Muscle layer of colon (tissue), 2 donors: ENCODE measurements around the gene SMIM35.

Source experiments
- H3K27ac ChIP-seq: one replicate; pipeline ENCODE4 v1.7.0; 2013; ENCODE audit warnings: low read depth, mild to moderate bottlenecking, low read length, moderate library complexity
- H3K27me3 ChIP-seq, 2 donors: one replicate each; pipeline ENCODE4 v1.7.0; 2013; ENCODE audit warnings: low read length in 2 of 2, mild to moderate bottlenecking in 2 of 2; ENCODE audit not compliant: insufficient read depth in 2 of 2, control insufficient read depth in 1 of 2
- H3K36me3 ChIP-seq: one replicate; pipeline ENCODE4 v1.7.0; 2013; ENCODE audit warnings: mild to moderate bottlenecking, low read length; ENCODE audit not compliant: insufficient read depth
- H3K4me1 ChIP-seq: one replicate; pipeline ENCODE4 v1.7.0; 2013; ENCODE audit warnings: mild to moderate bottlenecking, low read length; ENCODE audit not compliant: insufficient read depth
- H3K4me3 ChIP-seq, 2 donors: one replicate each; pipeline ENCODE4 v1.7.0; 2013; ENCODE audit warnings: low read length in 2 of 2, low read depth in 1 of 2, mild to moderate bottlenecking in 1 of 2, moderate library complexity in 1 of 2
- H3K9ac ChIP-seq: one replicate; pipeline ENCODE4 v1.7.0; 2013; ENCODE audit warnings: low read length
- H3K9me3 ChIP-seq: one replicate; pipeline ENCODE4 v1.7.0; 2013; ENCODE audit warnings: mild to moderate bottlenecking, low read length
- donor health status: abdominal sarcoma.
- donor health status: Adenocarcinoma of cecum.

SMIM35 gene

DNA sequence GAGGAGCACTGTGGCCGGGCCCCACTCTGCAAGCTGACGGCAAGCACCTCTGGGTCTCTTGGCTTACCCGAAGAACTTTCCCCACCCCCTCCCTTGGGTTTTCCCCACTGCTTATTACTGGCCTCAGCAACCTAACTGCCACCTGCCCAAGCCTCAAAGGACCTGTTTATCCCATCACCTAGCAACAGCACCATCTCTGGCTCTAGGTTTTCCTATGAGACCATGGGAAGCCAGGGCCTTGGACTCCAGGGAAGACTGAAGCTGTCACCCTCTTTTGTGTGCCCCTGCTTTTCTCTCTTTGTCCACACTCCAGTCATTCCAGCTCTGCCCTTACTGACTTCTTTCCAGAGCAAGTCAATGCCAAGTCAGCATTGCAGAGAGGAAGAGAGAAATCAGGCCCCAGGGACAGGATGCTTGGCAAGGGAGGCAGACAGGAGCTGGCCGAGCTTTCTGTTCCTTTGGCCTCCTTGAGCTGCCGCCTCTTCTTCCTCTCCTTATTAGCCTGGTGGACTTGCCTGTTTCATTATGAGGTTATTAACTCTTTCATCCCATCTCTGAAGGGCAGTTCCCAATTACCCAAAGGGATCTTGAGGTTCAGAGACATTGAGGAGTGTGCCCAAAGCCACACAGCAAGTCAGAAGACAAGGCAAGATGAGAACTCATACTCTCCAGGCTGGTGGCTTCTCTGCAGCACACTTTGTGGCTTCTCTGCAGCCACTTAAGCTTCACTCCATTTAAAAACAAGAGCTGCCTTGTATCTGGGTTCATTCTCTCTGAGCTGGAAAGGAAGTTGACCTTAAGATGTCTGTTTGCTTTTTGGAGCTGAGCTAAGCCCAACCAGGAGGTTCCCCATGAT, at the start of gene SMIM35:
SMIM35 (minus strand) TSS at position 51 of the 856 bp plus-strand sequence. CDS start 206 bp downstream, outside the sequence.
- H3K27ac ChIP-seq = no peak within 1 kb of the TSS
- peaks cover 25% of the 10 kb centered on the region for H3K4me1 ChIP-seq
- H3K9ac ChIP-seq = no peak within 1 kb of the TSS
- H3K4me3 ChIP-seq = no peak within 1 kb of the TSS
- no peaks in the 10 kb centered on the region for H3K9me3 ChIP-seq
- H3K27me3 ChIP-seq = no peaks in the 10 kb centered on the region
- H3K36me3 ChIP-seq = no peaks in the 10 kb centered on the region

DNA sequence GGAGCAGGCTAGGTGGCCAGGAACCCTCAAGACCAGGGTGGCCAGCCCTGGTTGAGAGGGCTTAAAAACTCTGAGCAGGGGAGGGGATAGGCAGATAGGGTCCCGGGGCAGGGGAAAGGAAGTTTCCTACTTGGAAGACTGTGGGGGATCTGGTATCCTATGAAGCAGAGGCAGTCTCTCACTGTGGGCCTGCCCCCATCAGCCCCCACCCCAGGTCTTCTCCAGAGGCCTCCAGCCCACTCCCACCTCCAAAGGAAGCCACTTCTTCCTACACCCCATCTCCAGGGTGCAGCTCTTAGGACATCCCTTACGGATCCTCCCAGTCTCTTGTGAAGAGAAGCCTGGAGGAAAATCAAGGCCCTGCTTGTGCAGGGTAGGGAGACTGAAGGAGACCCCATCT, 49.6 kb upstream of the SMIM35 start:
- no peak overlapping the region for H3K27ac ChIP-seq
- no peaks in the 10 kb centered on the region for H3K9me3 ChIP-seq
- H3K9ac ChIP-seq = no peak overlapping the region
- H3K27me3 ChIP-seq = peaks cover 5 to 10% of the 10 kb centered on the region in 2 donors
- H3K4me3 ChIP-seq = no peak overlapping the region
- no peaks in the 10 kb centered on the region for H3K4me1 ChIP-seq
- H3K36me3 ChIP-seq = no peaks in the 10 kb centered on the region

DNA sequence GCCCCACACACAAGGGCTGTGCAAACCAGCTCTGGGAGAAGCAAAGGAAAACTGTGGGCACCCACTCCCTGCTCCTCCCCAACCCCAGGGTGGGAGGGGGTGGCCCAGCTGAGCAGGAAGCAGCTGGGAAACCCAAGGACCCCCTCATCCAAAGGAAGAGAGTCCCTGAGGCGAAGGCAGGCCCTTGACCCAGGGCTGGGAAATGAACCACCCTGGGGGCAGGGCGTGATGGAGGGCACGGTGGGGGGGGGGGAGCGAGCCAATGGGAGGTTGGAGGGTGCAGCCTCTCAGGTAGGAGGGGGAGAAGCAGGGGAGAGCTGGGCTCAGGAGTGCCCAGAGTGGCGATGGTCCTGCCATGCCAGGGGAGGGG, 49.0 kb upstream of the SMIM35 start:
- H3K4me1 ChIP-seq = no peaks in the 10 kb centered on the region
- H3K27me3 ChIP-seq = peaks cover 3 to 10% of the 10 kb centered on the region in 2 donors
- no peaks in the 10 kb centered on the region for H3K36me3 ChIP-seq
- no peak overlapping the region for H3K27ac ChIP-seq
- no peak overlapping the region for H3K4me3 ChIP-seq
- H3K9me3 ChIP-seq = no peaks in the 10 kb centered on the region
- no peak overlapping the region for H3K9ac ChIP-seq

DNA sequence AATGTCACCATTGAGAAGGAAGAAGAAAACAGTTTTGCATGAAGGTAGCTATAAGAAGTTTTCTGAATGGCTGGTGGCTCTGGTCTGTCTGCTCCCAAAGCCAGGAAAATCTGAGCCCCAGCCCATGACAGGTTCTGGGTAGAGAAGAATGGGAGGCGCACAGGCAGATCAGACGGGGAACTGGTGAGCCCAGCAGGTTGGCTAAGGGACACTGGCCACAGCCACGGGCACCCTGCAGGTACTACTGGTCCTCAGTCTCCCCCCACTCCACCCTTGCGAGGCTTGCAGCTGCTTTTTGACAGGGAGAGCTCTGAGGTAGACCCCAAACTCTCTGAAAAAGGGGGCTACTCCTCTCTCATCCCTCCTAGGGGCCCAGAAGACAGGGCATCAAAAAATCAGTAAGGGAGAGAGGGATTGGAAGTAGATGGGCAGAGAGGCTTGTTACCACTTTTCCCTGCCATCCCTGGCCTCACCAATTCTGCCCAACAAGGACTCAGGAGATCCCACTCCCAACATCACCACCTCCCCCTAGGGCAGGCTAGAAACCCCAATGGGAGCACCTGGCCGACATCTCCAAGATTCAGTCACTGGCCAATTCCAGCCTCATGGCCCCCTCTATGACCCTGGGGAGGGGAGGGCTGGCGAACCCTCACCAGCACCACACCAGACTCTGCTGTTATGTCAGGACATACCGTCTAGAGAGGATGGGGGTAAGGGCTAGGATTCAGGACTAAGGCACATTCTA, 48.5 kb upstream of the SMIM35 start:
- no peaks in the 10 kb centered on the region for H3K4me1 ChIP-seq

DNA sequence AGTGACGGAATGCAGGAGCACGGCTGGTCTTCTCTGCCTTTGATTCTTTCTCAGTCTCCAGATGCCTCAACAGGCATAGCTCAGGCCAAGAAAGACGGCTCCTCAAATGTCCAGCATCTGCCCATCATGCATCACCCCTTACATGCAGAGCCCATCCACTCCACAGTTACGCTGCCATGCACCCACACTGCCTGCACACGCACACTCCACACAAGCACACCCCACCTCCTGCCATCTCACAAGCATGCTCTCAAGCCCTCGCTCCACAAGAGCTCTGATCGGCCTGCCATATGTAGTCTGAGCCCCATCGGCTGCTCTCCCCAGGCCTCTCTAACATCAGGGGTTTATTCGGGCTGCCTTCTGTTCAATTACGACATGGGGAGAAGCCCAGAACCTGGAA, 47.1 kb upstream of the SMIM35 start:
- Histone ChIP-seq H3K4me1 (peaks cover 7% of the 10 kb centered on the region), H3K27ac (no peak overlapping the region), H3K9me3 (no peaks in the 10 kb centered on the region), H3K4me3 (no peak overlapping the region), H3K9ac (no peak overlapping the region), H3K36me3 (no peaks in the 10 kb centered on the region), H3K27me3 (peaks cover 0 to 5% of the 10 kb centered on the region in 2 donors)

More for the DNA sequence above, 48.5 kb upstream of the SMIM35 start:
- H3K4me3 ChIP-seq = no peak overlapping the region
- H3K9me3 ChIP-seq = no peaks in the 10 kb centered on the region
- no peak overlapping the region for H3K9ac ChIP-seq
- H3K27ac ChIP-seq = no peak overlapping the region
- peaks cover 0 to 5% of the 10 kb centered on the region in 2 donors for H3K27me3 ChIP-seq
- H3K36me3 ChIP-seq = no peaks in the 10 kb centered on the region

DNA sequence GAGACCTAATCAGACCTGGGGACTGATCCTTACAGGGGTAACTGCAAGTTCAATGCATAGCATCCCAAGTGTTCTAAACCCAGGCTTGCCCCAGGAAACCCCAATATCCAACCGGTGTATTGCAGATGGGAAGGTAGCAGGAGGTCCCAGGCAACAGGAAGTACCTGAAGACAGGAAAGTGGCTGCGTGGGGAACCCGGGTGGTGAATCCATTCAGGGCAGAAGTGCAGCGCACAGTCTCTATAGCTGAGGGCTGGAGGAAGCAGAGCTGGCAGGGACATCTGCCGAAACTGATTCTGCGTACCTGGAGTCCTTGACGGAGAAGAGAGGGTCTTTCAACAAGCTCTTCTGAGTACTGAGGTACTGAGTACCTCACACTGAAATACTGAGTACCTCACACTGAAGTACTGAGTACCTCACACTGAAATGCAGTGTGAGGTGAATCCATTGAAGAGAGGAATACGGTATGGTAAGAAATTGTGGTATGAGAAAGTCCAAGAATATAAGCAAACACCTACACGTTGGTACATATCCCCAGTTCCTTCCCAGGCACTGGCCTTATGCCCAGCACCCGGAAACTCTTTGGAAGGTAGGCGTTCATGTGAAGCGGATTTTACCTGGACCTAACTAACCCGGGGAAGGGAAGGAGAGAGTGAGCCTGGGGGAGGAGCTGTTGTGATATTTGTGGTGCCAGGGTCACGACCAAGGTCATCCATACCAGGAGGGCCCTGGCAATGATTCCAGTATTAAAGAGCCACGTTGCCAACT, 45.8 kb upstream of the SMIM35 start:
- H3K4me3 ChIP-seq = no peak overlapping the region
- H3K27me3 ChIP-seq = peaks cover 0 to 5% of the 10 kb centered on the region in 2 donors
- no peak overlapping the region for H3K27ac ChIP-seq
- no peaks in the 10 kb centered on the region for H3K9me3 ChIP-seq
- no peak overlapping the region for H3K9ac ChIP-seq
- no peaks in the 10 kb centered on the region for H3K36me3 ChIP-seq
- peaks cover 7% of the 10 kb centered on the region for H3K4me1 ChIP-seq

DNA sequence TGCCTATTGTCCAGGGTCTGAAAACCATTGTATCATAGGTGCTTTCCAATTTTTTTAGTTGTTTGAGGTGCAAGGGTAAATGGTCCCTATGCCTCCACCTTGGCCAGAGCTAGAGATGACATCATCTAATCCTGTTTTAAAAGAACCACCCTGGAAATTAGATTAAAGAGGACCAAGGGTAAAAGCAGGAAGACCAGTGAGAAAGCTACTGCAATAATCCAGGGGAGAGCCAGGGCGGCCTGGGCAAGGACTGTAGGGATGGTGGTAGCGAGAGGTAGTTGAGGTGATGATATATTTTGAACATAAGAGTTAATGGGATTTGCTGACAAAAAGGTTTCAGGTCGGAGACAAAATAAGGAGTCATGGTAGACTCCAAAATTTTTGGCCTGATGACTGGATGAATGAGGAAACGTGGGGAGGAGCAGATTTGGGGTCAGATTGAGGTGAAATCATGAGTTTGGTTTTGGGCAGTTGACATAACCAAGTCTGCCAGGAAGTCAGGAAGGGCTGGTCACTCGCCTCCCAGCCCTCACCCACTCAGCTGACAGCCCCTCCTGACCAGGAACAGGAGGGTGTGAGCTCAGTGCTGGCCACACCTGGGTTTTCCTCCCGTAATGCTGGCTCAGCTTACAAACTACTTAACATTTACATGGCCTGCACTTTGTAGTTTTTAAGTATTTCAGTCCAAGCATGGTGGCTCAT, 42.9 kb upstream of the SMIM35 start:
- no peaks in the 10 kb centered on the region for H3K27me3 ChIP-seq
- H3K4me3 ChIP-seq = no peak overlapping the region
- H3K9me3 ChIP-seq = no peaks in the 10 kb centered on the region
- peaks cover 7% of the 10 kb centered on the region for H3K4me1 ChIP-seq
- H3K36me3 ChIP-seq = no peaks in the 10 kb centered on the region
- H3K27ac ChIP-seq = no peak overlapping the region
- H3K9ac ChIP-seq = no peak overlapping the region

DNA sequence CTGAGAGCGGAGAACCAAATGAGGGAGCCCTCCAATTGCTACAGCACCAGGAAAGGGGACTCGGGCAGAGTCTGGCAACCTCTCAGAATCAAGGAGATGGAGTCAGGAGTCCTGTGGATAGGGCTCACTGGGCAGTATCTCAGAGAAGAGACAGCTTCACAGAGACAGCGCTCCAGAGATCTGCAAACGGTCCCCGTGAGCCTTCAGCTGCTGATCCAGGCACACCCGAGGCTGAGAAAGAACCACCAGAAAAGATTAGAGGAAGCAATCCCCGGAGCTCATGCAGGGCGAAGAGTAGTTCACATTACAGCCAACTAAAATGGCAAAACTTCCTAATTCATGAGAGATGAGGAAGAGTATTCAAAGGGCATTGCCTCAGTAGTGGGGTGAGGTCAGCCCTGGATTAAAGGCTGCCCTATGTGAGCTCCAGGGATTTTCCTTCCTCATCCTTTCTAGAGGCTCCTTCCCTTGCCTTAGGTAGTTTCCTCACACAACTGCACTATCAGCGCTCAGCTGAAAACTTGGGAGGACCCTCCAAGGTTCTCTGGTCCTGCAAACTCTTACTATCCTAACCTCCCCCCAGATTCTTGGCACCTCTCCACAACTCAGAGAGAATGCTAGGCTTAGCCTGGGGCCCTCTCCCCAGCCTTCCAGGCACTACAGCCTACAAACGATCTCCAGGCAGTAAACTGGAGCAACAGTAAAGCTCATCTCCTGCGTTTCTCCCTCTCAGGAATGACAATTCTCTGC, 42.1 kb upstream of the SMIM35 start:
- peaks cover 7% of the 10 kb centered on the region for H3K4me1 ChIP-seq
- no peak overlapping the region for H3K4me3 ChIP-seq
- H3K36me3 ChIP-seq = no peaks in the 10 kb centered on the region
- H3K9me3 ChIP-seq = no peaks in the 10 kb centered on the region
- no peak overlapping the region for H3K9ac ChIP-seq
- no peaks in the 10 kb centered on the region for H3K27me3 ChIP-seq
- no peak overlapping the region for H3K27ac ChIP-seq

DNA sequence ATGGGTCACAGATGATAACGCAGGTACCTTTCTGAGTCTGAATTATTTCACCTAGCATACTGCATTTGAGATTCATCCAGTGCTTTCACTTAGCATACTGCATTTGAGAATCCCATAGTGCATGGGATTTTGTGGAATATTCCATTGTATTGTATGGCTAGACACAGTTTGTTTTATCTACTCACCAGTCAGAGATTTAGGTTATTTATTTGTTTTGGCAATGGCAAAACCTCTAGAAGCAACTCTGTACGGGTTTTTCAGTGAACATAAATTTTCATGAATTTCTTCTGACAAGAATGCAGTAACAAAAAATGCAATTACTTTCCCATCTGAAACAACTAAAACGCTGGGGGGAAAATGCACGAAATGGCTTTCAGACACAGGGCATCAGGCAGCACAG, 41.5 kb upstream of the SMIM35 start:
- no peaks in the 10 kb centered on the region for H3K27me3 ChIP-seq
- H3K4me1 ChIP-seq = peaks cover 7% of the 10 kb centered on the region
- no peak overlapping the region for H3K4me3 ChIP-seq
- no peaks in the 10 kb centered on the region for H3K36me3 ChIP-seq
- H3K9ac ChIP-seq = no peak overlapping the region
- H3K9me3 ChIP-seq = no peaks in the 10 kb centered on the region
- no peak overlapping the region for H3K27ac ChIP-seq

DNA sequence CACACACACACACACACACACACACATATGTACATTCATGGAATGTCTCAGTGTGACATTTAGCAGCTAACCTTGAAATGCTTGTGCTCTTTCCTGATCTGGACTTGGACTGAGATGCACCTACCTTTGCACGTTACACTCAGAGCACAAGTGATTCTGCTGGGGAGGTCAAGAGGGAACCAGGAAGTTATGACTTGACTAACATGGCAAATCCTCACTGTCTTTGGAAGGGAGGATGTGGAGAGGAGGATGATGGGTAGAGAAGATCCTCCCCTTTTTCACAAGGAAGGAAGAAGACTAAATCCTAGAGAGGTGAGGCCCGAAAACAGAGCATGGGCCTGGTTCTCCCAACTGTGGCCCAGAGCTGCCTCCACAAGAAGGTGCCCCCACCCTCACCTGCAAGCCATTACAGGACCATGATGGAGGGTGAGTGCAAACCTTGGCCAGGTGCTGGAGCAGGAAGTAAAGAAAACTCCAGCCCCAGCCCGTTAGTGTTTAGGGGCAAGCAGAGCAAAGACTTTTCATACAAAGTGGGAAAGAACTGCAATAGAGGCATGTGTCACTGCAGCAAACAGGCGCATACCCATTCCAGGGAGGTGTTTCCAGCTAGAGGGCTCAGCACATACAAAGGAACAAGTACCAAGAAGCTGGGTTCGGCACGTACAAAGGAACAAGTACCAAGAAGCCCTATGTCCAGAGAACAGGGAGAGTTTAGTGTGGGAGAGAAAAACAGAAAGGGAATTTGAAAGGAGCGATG, 39.5 kb upstream of the SMIM35 start:
- peaks cover 7% of the 10 kb centered on the region for H3K4me1 ChIP-seq
- H3K9me3 ChIP-seq = no peaks in the 10 kb centered on the region
- H3K36me3 ChIP-seq = no peaks in the 10 kb centered on the region
- no peaks in the 10 kb centered on the region for H3K27me3 ChIP-seq
- H3K9ac ChIP-seq = no peak overlapping the region
- H3K4me3 ChIP-seq = no peak overlapping the region
- H3K27ac ChIP-seq = no peak overlapping the region
